GM19035 (cell line): ENCODE data around the gene ITSN1.

Experiments used
- ATAC-seq: cut with Tn5 transposase; IDR thresholded peaks from one replicate; pipeline ENCODE4 v1.9.1; 2021; ENCODE audit not compliant: unreplicated experiment

ITSN1 gene

GRCh38 chr21:33834801-33835500 lies 192.7 kb downstream of the ITSN1 start:
- no peak for ATAC-seq

GRCh38 chr21:33835920-33836319 lies 193.6 kb downstream of the ITSN1 start:
- ATAC-seq: no peak

GRCh38 chr21:33836408-33836807 lies 194.1 kb downstream of the ITSN1 start:
- no peak for ATAC-seq

GRCh38 chr21:33839167-33839716 lies 196.9 kb downstream of the ITSN1 start:
- ATAC-seq: no peak

GRCh38 chr21:33839806-33840205 lies 197.5 kb downstream of the ITSN1 start:
- ATAC-seq: no peak

GRCh38 chr21:33840771-33841170 lies 198.5 kb downstream of the ITSN1 start:
- no peak for ATAC-seq

- ATAC-seq: no peak
Observed at GRCh38 chr21:33841561-33841960, 199.3 kb downstream of the ITSN1 start.

GRCh38 chr21:33843216-33843615 lies 200.9 kb downstream of the ITSN1 start:
- ATAC-seq: no peak

- no peak for ATAC-seq
Observed at GRCh38 chr21:33844104-33844889, 202.0 kb downstream of the ITSN1 start.

- no peak for ATAC-seq
Observed at GRCh38 chr21:33844890-33845205, 202.5 kb downstream of the ITSN1 start.

- no peak for ATAC-seq
Observed at GRCh38 chr21:33846141-33846540, 203.8 kb downstream of the ITSN1 start.

- ATAC-seq: no peak
Observed at GRCh38 chr21:33847588-33848248, 205.4 kb downstream of the ITSN1 start.

GRCh38 chr21:33848249-33848953 lies 206.1 kb downstream of the ITSN1 start:
- ATAC-seq: no peak

GRCh38 chr21:33849834-33850233 lies 207.5 kb downstream of the ITSN1 start:
- no peak for ATAC-seq

GRCh38 chr21:33850401-33850800 lies 208.1 kb downstream of the ITSN1 start:
- no peak for ATAC-seq

- no peak for ATAC-seq
Observed at GRCh38 chr21:33850985-33851384, 208.7 kb downstream of the ITSN1 start.

- ATAC-seq: no peak
Observed at GRCh38 chr21:33852485-33852884, 210.2 kb downstream of the ITSN1 start.

- ATAC-seq: no peak
Observed at GRCh38 chr21:33854604-33855003, 212.3 kb downstream of the ITSN1 start.

- no peak for ATAC-seq
Observed at GRCh38 chr21:33855190-33855589, 212.9 kb downstream of the ITSN1 start.

GRCh38 chr21:33856893-33857527 lies 214.7 kb downstream of the ITSN1 start:
- no peak for ATAC-seq
